ENCODE measurements around the gene SLC30A3.

SLC30A3 gene, protein sequence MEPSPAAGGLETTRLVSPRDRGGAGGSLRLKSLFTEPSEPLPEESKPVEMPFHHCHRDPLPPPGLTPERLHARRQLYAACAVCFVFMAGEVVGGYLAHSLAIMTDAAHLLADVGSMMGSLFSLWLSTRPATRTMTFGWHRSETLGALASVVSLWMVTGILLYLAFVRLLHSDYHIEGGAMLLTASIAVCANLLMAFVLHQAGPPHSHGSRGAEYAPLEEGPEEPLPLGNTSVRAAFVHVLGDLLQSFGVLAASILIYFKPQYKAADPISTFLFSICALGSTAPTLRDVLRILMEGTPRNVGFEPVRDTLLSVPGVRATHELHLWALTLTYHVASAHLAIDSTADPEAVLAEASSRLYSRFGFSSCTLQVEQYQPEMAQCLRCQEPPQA

DNA sequence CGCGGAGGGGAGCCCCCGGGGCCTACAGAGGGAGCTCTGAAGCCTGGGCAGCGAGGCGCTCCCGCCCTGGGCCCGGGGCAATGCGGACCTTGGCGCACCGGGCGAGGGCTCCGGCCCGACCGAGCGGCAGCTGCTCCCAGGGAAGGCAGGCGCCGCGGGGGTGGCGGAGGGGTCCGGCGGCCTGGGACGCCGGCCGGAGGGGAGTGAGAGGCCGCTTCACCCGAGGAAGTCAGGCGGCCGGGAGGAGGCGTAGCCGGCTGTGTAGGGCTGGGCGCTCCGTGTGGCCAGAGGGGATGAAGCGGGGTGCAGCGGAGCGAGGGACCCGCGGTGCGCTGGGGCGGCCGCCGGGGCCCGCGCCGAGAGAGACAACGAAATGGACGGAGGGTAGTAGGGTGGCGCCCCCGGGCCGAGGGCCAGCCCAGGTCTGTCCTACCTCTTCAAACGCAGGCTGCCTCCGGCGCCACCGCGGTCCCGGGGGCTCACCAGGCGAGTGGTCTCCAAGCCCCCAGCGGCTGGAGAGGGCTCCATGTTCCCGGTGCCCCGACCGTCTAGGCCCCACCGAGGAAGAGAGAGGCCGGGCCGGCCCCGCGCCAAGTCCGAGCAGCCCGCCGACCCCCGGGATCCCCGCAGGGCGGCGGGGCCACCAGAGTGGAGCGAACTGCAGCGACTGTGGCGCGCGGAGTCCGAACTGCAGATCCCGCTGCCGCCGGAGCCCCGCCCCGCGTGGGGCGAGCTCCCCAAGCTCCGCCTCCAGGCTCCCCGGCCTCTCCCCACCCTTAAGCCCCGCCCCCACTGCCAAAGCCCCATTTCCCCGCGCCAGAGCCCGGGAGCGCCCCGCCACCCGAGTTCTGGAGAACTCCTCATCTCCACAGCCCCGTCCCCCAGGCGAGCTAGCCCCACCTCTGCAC is at the start of gene SLC30A3:
SLC30A3 (minus strand) TSS at position 669 of the 908 bp plus-strand sequence; CDS start at position 528, 141 bp downstream.
- no peak within 1 kb of the TSS for H3K27ac ChIP-seq (ENCODE audit: low read depth, low read length)
- H3K27me3 ChIP-seq (ENCODE audit: control insufficient read depth, insufficient read depth, low read length) = peaks cover 43% of the 10 kb centered on the region
- peak within 1 kb of the TSS; percentile 54 for H3K4me3 ChIP-seq (ENCODE audit: low read length)
- H3K4me1 ChIP-seq (ENCODE audit: control insufficient read depth, insufficient read depth, low read length) = no peaks in the 10 kb centered on the region
- no peaks in the 10 kb centered on the region for H3K36me3 ChIP-seq (ENCODE audit: control insufficient read depth, insufficient read depth, low read length)
- no peak within 1 kb of the TSS for H3K9ac ChIP-seq (ENCODE audit: low read length)

DNA sequence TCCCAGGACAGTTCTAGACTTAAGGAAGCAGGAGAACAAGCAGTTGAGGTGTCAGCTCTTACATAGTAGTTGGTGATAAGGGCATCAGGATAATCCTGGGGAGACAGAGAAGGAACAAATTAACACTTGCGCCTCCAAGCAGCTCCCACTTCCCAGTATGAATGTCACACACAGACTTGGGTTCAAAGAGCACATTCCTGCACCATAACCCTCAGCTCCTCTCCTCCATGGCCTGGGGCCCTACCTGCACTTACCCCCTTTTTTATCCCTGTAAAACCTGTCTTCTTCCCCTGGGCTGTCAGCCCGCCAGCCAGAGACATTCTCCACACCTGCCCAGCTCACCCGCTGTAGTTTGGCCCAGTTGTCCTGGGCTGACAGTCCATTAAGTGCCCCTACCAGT is 49.3 kb upstream of the SLC30A3 start:
- peaks cover 13% of the 10 kb centered on the region for H3K27me3 ChIP-seq (ENCODE audit: control insufficient read depth, insufficient read depth, low read length)
- no peaks in the 10 kb centered on the region for H3K4me1 ChIP-seq (ENCODE audit: control insufficient read depth, insufficient read depth, low read length)
- H3K36me3 ChIP-seq (ENCODE audit: control insufficient read depth, insufficient read depth, low read length) = peaks cover 7% of the 10 kb centered on the region
- no peak overlapping the region for H3K27ac ChIP-seq (ENCODE audit: low read depth, low read length)
- H3K4me3 ChIP-seq (ENCODE audit: low read length) = no peak overlapping the region
- H3K9ac ChIP-seq (ENCODE audit: low read length) = no peak overlapping the region

DNA sequence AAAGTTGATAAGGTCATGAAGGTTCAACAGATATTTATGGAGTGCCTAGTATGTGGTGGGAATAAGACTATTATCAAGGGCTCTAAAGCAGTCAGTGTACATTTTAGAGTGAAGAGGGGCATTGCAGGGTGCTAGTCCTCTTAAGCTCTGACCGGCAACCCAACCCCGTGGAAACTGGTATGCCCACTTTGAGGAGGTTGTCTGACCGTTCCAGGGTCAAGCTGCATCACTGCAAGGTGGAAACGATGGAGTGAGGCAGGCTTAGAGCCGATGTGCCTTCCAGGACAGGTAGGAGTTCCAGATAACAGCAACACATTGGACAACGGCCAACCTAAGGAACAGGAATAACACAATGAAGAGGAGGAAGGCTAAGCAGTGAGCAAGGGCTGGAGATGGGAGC is 46.8 kb upstream of the SLC30A3 start:
- H3K27me3 ChIP-seq (ENCODE audit: control insufficient read depth, insufficient read depth, low read length) = peaks cover 37% of the 10 kb centered on the region
- no peak overlapping the region for H3K4me3 ChIP-seq (ENCODE audit: low read length)
- peaks cover 7% of the 10 kb centered on the region for H3K36me3 ChIP-seq (ENCODE audit: control insufficient read depth, insufficient read depth, low read length)
- no peak overlapping the region for H3K27ac ChIP-seq (ENCODE audit: low read depth, low read length)
- no peaks in the 10 kb centered on the region for H3K4me1 ChIP-seq (ENCODE audit: control insufficient read depth, insufficient read depth, low read length)
- H3K9ac ChIP-seq (ENCODE audit: low read length) = no peak overlapping the region

DNA sequence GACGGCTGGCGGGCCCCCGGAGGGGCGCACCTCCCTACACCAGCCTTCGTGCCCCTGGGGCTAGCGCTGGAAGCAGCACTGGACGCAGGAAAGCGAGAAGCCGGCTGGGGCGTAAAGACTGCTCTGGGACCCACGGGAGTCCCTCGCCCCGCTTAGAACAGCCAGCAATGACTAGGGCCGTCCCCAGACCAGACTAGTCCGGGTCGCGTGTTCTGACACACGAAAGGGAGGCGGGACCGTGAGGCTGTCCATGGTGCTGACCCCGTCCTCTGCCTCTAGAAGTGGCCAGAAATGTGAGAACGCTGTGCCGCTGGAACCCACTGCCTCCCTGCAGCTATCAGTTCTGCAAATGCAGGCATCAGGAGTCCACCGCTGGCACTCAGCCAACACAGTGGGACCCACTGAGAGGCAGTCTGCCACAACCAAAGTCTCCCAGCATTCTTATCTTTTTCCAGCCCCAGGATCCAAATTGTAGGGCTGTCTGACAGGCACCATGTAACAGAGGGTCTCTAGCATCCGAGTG is 45.6 kb upstream of the SLC30A3 start, which contains the start of gene UCN:
UCN (minus strand) TSS at position 87 of the 523 bp plus-strand sequence. CDS start 550 bp downstream, outside the sequence.
- Histone ChIP-seq H3K27ac (ENCODE audit: low read depth, low read length) (no peak within 1 kb of the TSS), H3K27me3 (ENCODE audit: control insufficient read depth, insufficient read depth, low read length) (peaks cover 38% of the 10 kb centered on the region)

DNA sequence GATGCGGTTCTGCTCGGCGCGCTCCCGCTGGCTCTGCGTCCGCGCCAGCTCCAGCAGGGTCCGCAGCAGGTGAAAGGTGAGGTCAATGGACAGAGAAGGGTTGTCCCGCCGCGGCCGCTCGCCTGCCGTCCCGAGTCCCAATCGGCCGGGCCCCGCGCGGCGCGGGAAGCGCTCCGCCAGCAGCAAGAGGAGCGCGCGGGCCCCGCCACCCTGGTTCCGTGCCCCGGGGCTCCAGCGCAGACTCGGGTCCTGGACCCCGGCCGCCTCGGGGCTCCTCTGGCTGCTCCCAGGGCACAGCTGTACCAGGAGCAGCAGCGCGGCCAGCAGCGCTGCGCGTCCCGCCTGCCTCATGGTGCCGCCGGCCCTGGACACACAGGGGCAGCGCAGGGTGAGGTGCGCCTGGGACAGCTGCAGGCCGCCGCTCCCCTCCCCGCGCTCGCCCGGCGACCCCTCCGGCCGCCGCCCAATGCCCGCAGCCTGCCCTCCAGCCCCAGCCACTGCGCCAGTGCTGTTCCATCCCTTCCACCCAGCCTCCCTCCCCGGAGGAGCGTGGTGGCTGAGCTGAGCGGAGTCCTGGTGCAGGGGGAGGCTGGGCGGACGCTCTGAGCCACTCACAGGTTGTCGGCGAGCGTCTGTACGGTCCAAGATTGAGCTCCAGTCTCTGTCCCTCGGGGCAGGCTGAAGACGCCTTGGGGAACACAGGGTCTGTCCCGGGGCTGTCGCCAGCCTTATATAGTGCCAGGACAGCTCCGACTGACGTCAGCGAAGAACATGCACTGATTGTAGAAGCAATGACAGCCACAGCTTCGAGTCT is 44.9 kb upstream of the SLC30A3 start:
- no peak overlapping the region for H3K9ac ChIP-seq (ENCODE audit: low read length)
- H3K27ac ChIP-seq (ENCODE audit: low read depth, low read length) = no peak overlapping the region
- no peak overlapping the region for H3K4me3 ChIP-seq (ENCODE audit: low read length)
- H3K27me3 ChIP-seq (ENCODE audit: control insufficient read depth, insufficient read depth, low read length) = peaks cover 38% of the 10 kb centered on the region
- H3K4me1 ChIP-seq (ENCODE audit: control insufficient read depth, insufficient read depth, low read length) = no peaks in the 10 kb centered on the region
- H3K36me3 ChIP-seq (ENCODE audit: control insufficient read depth, insufficient read depth, low read length) = peaks cover 7% of the 10 kb centered on the region

More for the DNA sequence above, 45.6 kb upstream of the SLC30A3 start, which contains the start of gene UCN:
- H3K4me1 ChIP-seq (ENCODE audit: control insufficient read depth, insufficient read depth, low read length) = no peaks in the 10 kb centered on the region
- H3K36me3 ChIP-seq (ENCODE audit: control insufficient read depth, insufficient read depth, low read length) = peaks cover 7% of the 10 kb centered on the region
- no peak within 1 kb of the TSS for H3K9ac ChIP-seq (ENCODE audit: low read length)
- no peak within 1 kb of the TSS for H3K4me3 ChIP-seq (ENCODE audit: low read length)

DNA sequence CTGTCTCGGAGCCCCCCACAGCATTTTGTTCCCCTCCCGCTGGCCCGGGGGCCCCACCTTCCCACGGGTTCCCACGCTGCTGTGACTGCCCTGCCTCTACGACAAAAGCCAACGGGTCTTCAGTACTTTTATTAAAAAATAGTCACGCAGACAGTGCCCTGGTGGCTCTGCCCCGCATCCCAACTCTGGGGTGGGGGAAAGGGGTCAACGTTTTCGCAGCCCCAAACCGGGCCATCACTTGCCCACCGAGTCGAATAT is 44.4 kb upstream of the SLC30A3 start:
- no peak overlapping the region for H3K4me3 ChIP-seq (ENCODE audit: low read length)
- H3K4me1 ChIP-seq (ENCODE audit: control insufficient read depth, insufficient read depth, low read length) = no peaks in the 10 kb centered on the region
- no peak overlapping the region for H3K9ac ChIP-seq (ENCODE audit: low read length)
- H3K36me3 ChIP-seq (ENCODE audit: control insufficient read depth, insufficient read depth, low read length) = peaks cover 7% of the 10 kb centered on the region
- peaks cover 38% of the 10 kb centered on the region for H3K27me3 ChIP-seq (ENCODE audit: control insufficient read depth, insufficient read depth, low read length)
- no peak overlapping the region for H3K27ac ChIP-seq (ENCODE audit: low read depth, low read length)

DNA sequence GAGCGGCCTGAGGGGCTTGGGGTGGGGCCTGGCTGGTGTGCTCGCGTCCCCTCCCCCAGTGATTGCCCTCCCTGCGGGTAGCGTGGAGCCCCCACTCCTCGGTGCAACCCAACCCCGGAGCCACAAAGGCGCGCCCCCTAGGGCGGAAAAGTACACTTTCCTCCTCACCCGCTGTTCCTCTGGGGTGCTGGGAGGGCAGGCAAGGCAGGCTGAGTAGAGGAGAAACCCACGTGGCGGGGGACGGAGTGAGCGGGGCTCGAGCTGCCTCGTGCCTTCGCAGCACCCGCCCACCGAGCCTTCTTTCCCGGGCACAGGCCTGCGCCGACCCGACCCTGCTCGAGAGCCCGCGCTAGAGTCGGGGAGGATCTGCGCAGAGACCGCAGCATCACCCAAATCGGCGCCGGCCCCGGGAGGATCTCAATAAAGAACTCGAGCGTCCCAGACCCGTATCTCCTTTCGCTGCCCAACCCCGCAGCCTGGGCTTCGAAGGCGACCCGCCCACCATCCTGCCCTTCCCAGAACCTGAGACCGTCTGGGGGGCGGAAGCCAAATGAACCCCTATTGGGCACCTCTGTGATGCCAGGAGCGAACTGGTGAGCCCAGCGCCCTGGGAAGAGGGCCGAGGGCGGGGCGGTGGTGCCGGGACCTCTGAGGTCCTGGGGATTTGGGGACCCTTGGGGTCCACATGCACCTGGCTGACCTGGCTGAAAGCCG is 43.9 kb upstream of the SLC30A3 start:
- Histone ChIP-seq H3K4me3 (ENCODE audit: low read length) (peak overlapping the region; percentile 19), H3K9ac (ENCODE audit: low read length) (no peak overlapping the region)

DNA sequence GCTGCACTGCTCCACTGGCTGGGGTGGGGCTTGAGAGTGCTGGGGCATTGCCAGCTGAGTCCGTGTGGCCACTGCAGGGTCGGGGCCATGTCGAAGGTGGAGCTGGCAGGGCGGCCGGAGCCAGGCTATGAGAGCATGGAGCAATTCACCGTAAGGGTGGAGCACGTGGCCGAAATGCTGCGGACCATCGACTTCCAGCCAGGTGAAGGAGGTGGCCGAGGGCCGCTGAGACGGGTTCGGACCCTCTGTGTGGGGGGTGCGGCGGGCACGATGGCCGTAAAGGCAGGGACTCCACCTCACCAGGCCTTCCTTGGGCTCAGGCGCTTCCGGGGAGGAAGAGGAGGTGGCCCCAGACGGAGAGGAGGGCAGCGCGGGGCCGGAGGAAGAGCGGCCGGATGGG is 43.3 kb upstream of the SLC30A3 start:
- Histone ChIP-seq H3K4me3 (ENCODE audit: low read length) (peak overlapping the region; percentile 19), H3K9ac (ENCODE audit: low read length) (no peak overlapping the region), H3K27ac (ENCODE audit: low read depth, low read length) (no peak overlapping the region), H3K4me1 (ENCODE audit: control insufficient read depth, insufficient read depth, low read length) (no peaks in the 10 kb centered on the region), H3K36me3 (ENCODE audit: control insufficient read depth, insufficient read depth, low read length) (no peaks in the 10 kb centered on the region), H3K27me3 (ENCODE audit: control insufficient read depth, insufficient read depth, low read length) (peaks cover 38% of the 10 kb centered on the region)

More for the DNA sequence above, 43.9 kb upstream of the SLC30A3 start:
- H3K27ac ChIP-seq (ENCODE audit: low read depth, low read length) = no peak overlapping the region
- H3K36me3 ChIP-seq (ENCODE audit: control insufficient read depth, insufficient read depth, low read length) = peaks cover 6% of the 10 kb centered on the region
- no peaks in the 10 kb centered on the region for H3K4me1 ChIP-seq (ENCODE audit: control insufficient read depth, insufficient read depth, low read length)
- H3K27me3 ChIP-seq (ENCODE audit: control insufficient read depth, insufficient read depth, low read length) = peaks cover 38% of the 10 kb centered on the region

DNA sequence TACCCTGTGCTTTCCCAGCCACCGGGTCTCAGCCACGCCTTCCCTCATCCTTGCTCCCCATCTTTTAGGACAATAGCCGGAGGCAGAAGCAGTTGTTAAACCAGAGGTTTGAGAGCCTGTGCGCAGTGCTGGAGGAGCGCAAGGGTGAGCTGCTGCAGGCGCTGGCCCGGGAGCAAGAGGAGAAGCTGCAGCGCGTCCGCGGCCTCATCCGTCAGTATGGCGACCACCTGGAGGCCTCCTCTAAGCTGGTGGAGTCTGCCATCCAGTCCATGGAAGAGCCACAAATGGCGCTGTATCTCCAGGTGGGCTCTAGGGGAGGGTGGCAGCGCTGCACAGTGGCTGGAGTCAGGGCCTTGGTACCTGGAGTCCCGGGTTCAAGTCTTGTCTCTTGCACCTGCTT is 42.7 kb upstream of the SLC30A3 start:
- no peak overlapping the region for H3K4me3 ChIP-seq (ENCODE audit: low read length)
- H3K36me3 ChIP-seq (ENCODE audit: control insufficient read depth, insufficient read depth, low read length) = no peaks in the 10 kb centered on the region
- peaks cover 38% of the 10 kb centered on the region for H3K27me3 ChIP-seq (ENCODE audit: control insufficient read depth, insufficient read depth, low read length)
- no peaks in the 10 kb centered on the region for H3K4me1 ChIP-seq (ENCODE audit: control insufficient read depth, insufficient read depth, low read length)
- H3K27ac ChIP-seq (ENCODE audit: low read depth, low read length) = no peak overlapping the region
- no peak overlapping the region for H3K9ac ChIP-seq (ENCODE audit: low read length)

DNA sequence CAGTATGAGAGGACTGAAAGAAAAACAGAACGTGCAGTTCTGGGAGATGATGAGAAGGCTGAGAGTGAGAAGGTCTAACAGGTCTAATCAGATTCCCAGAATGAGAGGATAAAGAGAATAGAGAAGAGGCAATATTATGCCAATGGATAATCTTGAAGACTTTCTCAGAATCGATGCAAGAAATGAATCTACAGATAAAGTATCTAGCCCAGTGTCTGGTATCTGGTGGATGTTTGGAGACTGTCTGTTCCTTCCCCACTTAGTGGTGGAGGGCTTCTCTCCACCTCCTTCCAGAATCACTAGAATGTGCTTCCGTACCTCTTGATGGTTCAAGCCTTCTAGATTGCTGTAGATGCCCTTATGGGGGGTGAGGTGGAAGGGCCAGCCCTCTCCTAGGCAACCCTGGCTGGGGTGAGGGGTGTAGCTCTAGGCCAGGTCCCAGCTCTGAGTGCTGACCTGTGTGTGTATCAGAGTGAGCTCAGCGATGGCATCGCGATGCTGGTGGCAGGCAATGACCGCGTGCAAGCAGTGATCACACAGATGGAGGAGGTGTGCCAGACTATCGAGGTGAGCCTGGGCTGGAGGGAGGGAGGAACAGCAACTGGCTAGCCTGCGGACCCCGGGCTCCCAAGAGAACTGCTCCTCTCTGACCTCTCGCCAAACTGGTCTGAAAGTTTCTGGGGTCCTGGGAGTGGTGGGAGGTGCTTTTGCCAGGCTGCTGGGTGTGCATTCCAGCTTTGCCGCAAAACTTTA is 41.8 kb upstream of the SLC30A3 start:
- Histone ChIP-seq H3K4me3 (ENCODE audit: low read length) (no peak overlapping the region), H3K36me3 (ENCODE audit: control insufficient read depth, insufficient read depth, low read length) (no peaks in the 10 kb centered on the region), H3K4me1 (ENCODE audit: control insufficient read depth, insufficient read depth, low read length) (no peaks in the 10 kb centered on the region), H3K27ac (ENCODE audit: low read depth, low read length) (no peak overlapping the region), H3K27me3 (ENCODE audit: control insufficient read depth, insufficient read depth, low read length) (peaks cover 38% of the 10 kb centered on the region), H3K9ac (ENCODE audit: low read length) (no peak overlapping the region)
